ENCODE results near the gene DNM2. TPM values are rescaled to one million over a fixed set of nuclear protein-coding genes. Genes with fewer than 3 reads are reported as not detected.
"Not testable (repeated sequence)": the region's sequence is repeated elsewhere in the genome, so short reads cannot be mapped to it uniquely, and the experiment has no call there.

Gene DNM2
- total and polyA plus RNA-seq, 7 donors = 70.6 to 149 (median 122) TPM

GRCh38 chr19:10752913-10753704 lies 35.2 kb downstream of the DNM2 start:
- no peak for DNase-seq
- no peak for TF ChIP-seq CTCF (IDR thresholded peaks at IDR 0.05)
- Histone ChIP-seq H3K36me3 (ENCODE audit: insufficient read depth in 1 of 2, low read depth in 1 of 2) (no peaks in the 10 kb centered on the region), H3K27me3 (ENCODE audit: insufficient read depth in 3 of 3, low read length in 2 of 3) (no peaks in the 10 kb centered on the region), H3K27ac (no peak overlapping the region), H3K4me1 (peaks cover 31% of the 10 kb centered on the region), H3K9me3 (no peaks in the 10 kb centered on the region), H3K4me3 (no peak overlapping the region)
- intact Hi-C loops (cut with DNase I) = no loop called here
- ATAC-seq = no peak
- 84 to 88% (median 85%) methylated on average over 10 of the region's 10 CpGs for WGBS, 3 donors

GRCh38 chr19:10756371-10756770 lies 38.5 kb downstream of the DNM2 start:
- H3K4me1 ChIP-seq = peaks cover 6% of the 10 kb centered on the region
- DNase-seq = no peak

GRCh38 chr19:10756791-10757190 lies 38.9 kb downstream of the DNM2 start:
- H3K27me3 ChIP-seq (ENCODE audit: insufficient read depth in 3 of 3, low read length in 2 of 3) = no peaks in the 10 kb centered on the region
- 93 to 97% (median 96%) methylated on average over 7 of the region's 7 CpGs for WGBS, 3 donors
- no peaks in the 10 kb centered on the region for H3K9me3 ChIP-seq
- no peak for ATAC-seq
- H3K4me1 ChIP-seq = peaks cover 2% of the 10 kb centered on the region
- H3K4me3 ChIP-seq = no peak overlapping the region
- no peak for DNase-seq
- intact Hi-C loops (cut with DNase I) = no loop called here
- H3K27ac ChIP-seq = no peak overlapping the region
- no peak for TF ChIP-seq CTCF (IDR thresholded peaks at IDR 0.05)
- peaks cover 0 to 18% of the 10 kb centered on the region in 2 donors for H3K36me3 ChIP-seq (ENCODE audit: insufficient read depth in 1 of 2, low read depth in 1 of 2)

More at GRCh38 chr19:10756371-10756770, 38.5 kb downstream of the DNM2 start:
- Histone ChIP-seq H3K4me3 (no peak overlapping the region), H3K27me3 (ENCODE audit: insufficient read depth in 3 of 3, low read length in 2 of 3) (no peaks in the 10 kb centered on the region), H3K27ac (no peak overlapping the region), H3K9me3 (no peaks in the 10 kb centered on the region), H3K36me3 (ENCODE audit: insufficient read depth in 1 of 2, low read depth in 1 of 2) (peaks cover 0 to 13% of the 10 kb centered on the region in 2 donors)
- ATAC-seq = no peak
- no peak for TF ChIP-seq CTCF (IDR thresholded peaks at IDR 0.05)
- 83 to 86% (median 85%) methylated on average over 10 of the region's 10 CpGs for WGBS, 3 donors
- intact Hi-C loops (cut with DNase I) = no loop called here

DNA sequence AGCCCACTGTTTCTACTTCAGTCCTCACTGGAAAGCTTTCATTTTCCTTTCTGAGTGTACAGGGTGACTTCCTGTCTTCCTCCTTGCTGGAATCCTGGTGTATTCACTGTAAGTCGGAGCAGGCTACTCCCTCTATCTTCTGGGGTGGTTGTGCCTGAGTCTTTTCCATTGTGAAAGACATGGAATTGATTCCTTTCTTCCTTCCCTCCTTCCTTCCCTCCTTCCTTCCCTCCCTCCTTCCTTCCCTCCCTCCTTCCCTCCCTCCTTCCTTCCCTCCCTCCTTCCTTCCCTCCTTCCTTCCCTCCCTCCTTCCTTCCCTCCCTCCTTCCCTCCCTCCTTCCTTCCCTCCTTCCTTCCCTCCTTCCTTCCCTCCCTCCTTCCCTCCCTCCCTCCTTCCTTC lies 40.2 kb downstream of the DNM2 start:
- ATAC-seq; intact Hi-C loops (cut with DNase I); DNase-seq; H3K27me3 ChIP-seq (ENCODE audit: insufficient read depth in 3 of 3, low read length in 2 of 3); H3K4me3 ChIP-seq; H3K4me1 ChIP-seq; H3K9me3 ChIP-seq; H3K27ac ChIP-seq: not testable (repeated sequence)
- peaks cover 0 to 21% of the 10 kb centered on the region in 2 donors for H3K36me3 ChIP-seq (ENCODE audit: insufficient read depth in 1 of 2, low read depth in 1 of 2)
- WGBS, 3 donors = 60 to 89% (median 76%) methylated on average over 1 of the region's 1 CpG

GRCh38 chr19:10758978-10759377 lies 41.1 kb downstream of the DNM2 start:
- Histone ChIP-seq H3K27me3 (ENCODE audit: insufficient read depth in 3 of 3, low read length in 2 of 3) (no peaks in the 10 kb centered on the region), H3K36me3 (ENCODE audit: insufficient read depth in 1 of 2, low read depth in 1 of 2) (peaks cover 0 to 21% of the 10 kb centered on the region in 2 donors), H3K4me3 (no peak overlapping the region), H3K27ac (no peak overlapping the region), H3K9me3 (no peaks in the 10 kb centered on the region), H3K4me1 (peaks cover 10% of the 10 kb centered on the region)
- TF ChIP-seq CTCF (IDR thresholded peaks at IDR 0.05) = no peak
- DNase-seq (no peak), ATAC-seq (no peak)
- intact Hi-C loops (cut with DNase I) = no loop called here
- WGBS, 3 donors = 84 to 88% (median 85%) methylated on average over 5 of the region's 5 CpGs
